ENCODE measurements around the gene UGDH.

DNA sequence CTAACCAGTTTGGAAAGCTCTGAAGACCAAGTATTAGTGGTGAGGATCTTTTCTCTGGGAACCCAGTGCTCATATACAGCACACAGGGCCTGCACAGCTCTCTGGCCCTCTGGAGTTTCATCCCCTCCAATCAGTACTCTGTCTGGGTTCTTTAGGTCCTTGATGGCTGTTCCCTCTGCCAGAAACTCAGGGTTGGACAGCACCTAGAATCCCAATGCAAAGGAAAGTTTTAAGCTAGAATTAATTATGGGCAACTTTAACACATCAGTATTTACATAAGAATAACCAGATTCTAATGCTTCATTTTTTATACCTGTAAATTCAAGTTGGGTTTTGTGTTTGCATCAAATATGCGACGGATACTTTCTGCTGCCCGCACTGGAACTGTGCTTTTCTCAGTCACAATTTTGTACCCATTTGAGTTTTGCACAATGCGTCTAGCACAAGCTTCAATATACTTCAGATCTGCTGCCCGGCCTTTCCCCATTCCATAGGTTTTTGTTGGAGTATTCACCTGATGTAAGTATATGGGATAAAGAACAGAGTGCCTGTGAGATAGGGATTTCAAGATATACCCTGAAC, 16.8 kb downstream of the UGDH start:
- TF ChIP-seq, protein P1, sequence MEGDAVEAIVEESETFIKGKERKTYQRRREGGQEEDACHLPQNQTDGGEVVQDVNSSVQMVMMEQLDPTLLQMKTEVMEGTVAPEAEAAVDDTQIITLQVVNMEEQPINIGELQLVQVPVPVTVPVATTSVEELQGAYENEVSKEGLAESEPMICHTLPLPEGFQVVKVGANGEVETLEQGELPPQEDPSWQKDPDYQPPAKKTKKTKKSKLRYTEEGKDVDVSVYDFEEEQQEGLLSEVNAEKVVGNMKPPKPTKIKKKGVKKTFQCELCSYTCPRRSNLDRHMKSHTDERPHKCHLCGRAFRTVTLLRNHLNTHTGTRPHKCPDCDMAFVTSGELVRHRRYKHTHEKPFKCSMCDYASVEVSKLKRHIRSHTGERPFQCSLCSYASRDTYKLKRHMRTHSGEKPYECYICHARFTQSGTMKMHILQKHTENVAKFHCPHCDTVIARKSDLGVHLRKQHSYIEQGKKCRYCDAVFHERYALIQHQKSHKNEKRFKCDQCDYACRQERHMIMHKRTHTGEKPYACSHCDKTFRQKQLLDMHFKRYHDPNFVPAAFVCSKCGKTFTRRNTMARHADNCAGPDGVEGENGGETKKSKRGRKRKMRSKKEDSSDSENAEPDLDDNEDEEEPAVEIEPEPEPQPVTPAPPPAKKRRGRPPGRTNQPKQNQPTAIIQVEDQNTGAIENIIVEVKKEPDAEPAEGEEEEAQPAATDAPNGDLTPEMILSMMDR (tag by site-specific recombination; IDR thresholded peaks at IDR 0.05), result no peak
- no peak for TF ChIP-seq KLF8 (tag by site-specific recombination; IDR thresholded peaks at IDR 0.05)
- no peak for TF ChIP-seq FEZF1 (tag by site-specific recombination; IDR thresholded peaks at IDR 0.05)
- no peak for TF ChIP-seq ZFP3 (tag by site-specific recombination; IDR thresholded peaks at IDR 0.05; ENCODE audit: low read depth)
- TF ChIP-seq, protein P2, sequence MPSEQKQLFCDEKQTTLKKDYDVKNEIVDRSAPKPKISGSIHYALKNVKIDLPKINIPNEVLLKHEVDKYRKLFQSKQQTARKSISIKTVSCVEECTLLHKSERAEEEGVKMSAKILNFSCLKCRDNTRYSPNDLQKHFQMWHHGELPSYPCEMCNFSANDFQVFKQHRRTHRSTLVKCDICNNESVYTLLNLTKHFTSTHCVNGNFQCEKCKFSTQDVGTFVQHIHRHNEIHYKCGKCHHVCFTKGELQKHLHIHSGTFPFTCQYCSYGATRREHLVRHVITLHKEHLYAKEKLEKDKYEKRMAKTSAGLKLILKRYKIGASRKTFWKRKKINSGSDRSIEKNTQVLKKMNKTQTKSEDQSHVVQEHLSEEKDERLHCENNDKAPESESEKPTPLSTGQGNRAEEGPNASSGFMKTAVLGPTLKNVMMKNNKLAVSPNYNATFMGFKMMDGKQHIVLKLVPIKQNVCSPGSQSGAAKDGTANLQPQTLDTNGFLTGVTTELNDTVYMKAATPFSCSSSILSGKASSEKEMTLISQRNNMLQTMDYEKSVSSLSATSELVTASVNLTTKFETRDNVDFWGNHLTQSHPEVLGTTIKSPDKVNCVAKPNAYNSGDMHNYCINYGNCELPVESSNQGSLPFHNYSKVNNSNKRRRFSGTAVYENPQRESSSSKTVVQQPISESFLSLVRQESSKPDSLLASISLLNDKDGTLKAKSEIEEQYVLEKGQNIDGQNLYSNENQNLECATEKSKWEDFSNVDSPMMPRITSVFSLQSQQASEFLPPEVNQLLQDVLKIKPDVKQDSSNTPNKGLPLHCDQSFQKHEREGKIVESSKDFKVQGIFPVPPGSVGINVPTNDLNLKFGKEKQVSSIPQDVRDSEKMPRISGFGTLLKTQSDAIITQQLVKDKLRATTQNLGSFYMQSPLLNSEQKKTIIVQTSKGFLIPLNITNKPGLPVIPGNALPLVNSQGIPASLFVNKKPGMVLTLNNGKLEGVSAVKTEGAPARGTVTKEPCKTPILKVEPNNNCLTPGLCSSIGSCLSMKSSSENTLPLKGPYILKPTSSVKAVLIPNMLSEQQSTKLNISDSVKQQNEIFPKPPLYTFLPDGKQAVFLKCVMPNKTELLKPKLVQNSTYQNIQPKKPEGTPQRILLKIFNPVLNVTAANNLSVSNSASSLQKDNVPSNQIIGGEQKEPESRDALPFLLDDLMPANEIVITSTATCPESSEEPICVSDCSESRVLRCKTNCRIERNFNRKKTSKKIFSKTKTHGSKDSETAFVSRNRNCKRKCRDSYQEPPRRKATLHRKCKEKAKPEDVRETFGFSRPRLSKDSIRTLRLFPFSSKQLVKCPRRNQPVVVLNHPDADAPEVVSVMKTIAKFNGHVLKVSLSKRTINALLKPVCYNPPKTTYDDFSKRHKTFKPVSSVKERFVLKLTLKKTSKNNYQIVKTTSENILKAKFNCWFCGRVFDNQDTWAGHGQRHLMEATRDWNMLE (tag by site-specific recombination; conservative IDR thresholded peaks at IDR 0.05; ENCODE audit: low read depth), result no peak
